GM23338 (cell line): Measurements from ENCODE around the gene ATP8B4. TPM values are rescaled to one million over a fixed set of nuclear protein-coding genes. Genes with fewer than 3 reads are reported as not detected.
A peak's percentile ranks its signal among the peaks of the same experiment; 100 is the strongest.

Source experiments
- ATAC-seq: fragments of 200-7000 bp; cut with Tn5 transposase; 3 replicates; pipeline ENCODE4 v1.9.1; 2020
- DNase-seq: peaks from one replicate; pipeline ENCODE4 v3.0.0-alpha.2; 2015; ENCODE audit warnings: low spot score
- H2AFZ ChIP-seq: fragments of 200-600 bp; sonication (generic); 2 replicates; pipeline ENCODE4 v1.8.0; 2016; ENCODE audit warnings: antibody characterized with exemption, mild to moderate bottlenecking, moderate library complexity
- H3F3A ChIP-seq: fragments of 200-600 bp; sonication (generic); replicated peaks from 2 replicates; pipeline ENCODE4 v1.8.0; 2017; ENCODE audit warnings: antibody characterized with exemption, mixed run types, low read depth
- H3K27ac ChIP-seq: fragments of 200-600 bp; sonication (generic); 2 replicates; pipeline ENCODE4 v1.6.1; 2016; ENCODE audit warnings: low read depth
- H3K27me3 ChIP-seq: fragments of 200-600 bp; sonication (generic); 2 replicates; pipeline ENCODE4 v1.8.0; 2016; ENCODE audit warnings: mild to moderate bottlenecking, mixed run types, moderate library complexity; ENCODE audit not compliant: insufficient read depth
- H3K36me3 ChIP-seq: fragments of 200-600 bp; sonication (generic); 2 replicates; pipeline ENCODE4 v1.8.0; 2016; ENCODE audit warnings: mild to moderate bottlenecking; ENCODE audit not compliant: insufficient read depth
- H3K4me1 ChIP-seq: fragments of 200-600 bp; sonication (generic); 2 replicates; pipeline ENCODE4 v1.8.0; 2016; ENCODE audit warnings: mild to moderate bottlenecking, moderate library complexity; ENCODE audit not compliant: insufficient read depth
- H3K4me2 ChIP-seq: fragments of 200-600 bp; sonication (generic); 2 replicates; pipeline ENCODE4 v1.7.1; 2017; ENCODE audit warnings: mixed run types
- H3K4me3 ChIP-seq: fragments of 200-600 bp; sonication (generic); 2 replicates; pipeline ENCODE4 v1.6.1; 2016; ENCODE audit warnings: mixed run types
- H3K79me2 ChIP-seq: fragments of 200-600 bp; sonication (generic); replicated peaks from 2 replicates; pipeline ENCODE4 v1.8.0; 2017; ENCODE audit warnings: mild to moderate bottlenecking; ENCODE audit not compliant: insufficient read depth
- H3K9me2 ChIP-seq: fragments of 200-600 bp; sonication (generic); 2 replicates; pipeline ENCODE4 v1.8.0; 2017; ENCODE audit not compliant: insufficient read depth
- H4K20me1 ChIP-seq: fragments of 200-600 bp; sonication (generic); replicated peaks from 2 replicates; pipeline ENCODE4 v1.8.0; 2017; ENCODE audit warnings: mild to moderate bottlenecking; ENCODE audit not compliant: insufficient read depth
- H3K27ac Mint-ChIP-seq: 2 replicates; pipeline ENCODE4 v1.8.0; 2020; ENCODE audit warnings: inconsistent platforms, mild to moderate bottlenecking, moderate library complexity, mixed read lengths
- H3K27me3 Mint-ChIP-seq: 3 replicates; pipeline ENCODE4 v1.8.0; 2022; ENCODE audit warnings: low read depth, mild to moderate bottlenecking, moderate library complexity, mixed read lengths, inconsistent platforms; ENCODE audit not compliant: insufficient read depth, poor library complexity
- H3K36me3 Mint-ChIP-seq: 3 replicates; pipeline ENCODE4 v1.8.0; 2021; ENCODE audit warnings: low read depth, mild to moderate bottlenecking, inconsistent platforms, moderate library complexity, mixed read lengths
- H3K4me1 Mint-ChIP-seq: 3 replicates; pipeline ENCODE4 v1.8.0; 2020; ENCODE audit warnings: mild to moderate bottlenecking, inconsistent platforms, mixed read lengths
- H3K4me3 Mint-ChIP-seq: 3 replicates; pipeline ENCODE4 v1.8.0; 2021; ENCODE audit warnings: moderate library complexity, mild to moderate bottlenecking, inconsistent platforms, mixed read lengths
- H3K9me3 Mint-ChIP-seq: 3 replicates; pipeline ENCODE4 v1.8.0; 2020; ENCODE audit warnings: moderate library complexity, mild to moderate bottlenecking, inconsistent platforms, mixed read lengths
- CREB1 ChIP-seq: fragments of 250-450 bp; sonication (Bioruptor Pico); IDR thresholded peaks from 2 replicates; pipeline ENCODE4 v1.5.0; 2020; ENCODE audit warnings: low read depth, mild to moderate bottlenecking, moderate library complexity
- ETS1 ChIP-seq: IDR thresholded peaks from 2 replicates; pipeline ENCODE4 v1.6.1; 2016; ENCODE audit warnings: antibody characterized with exemption
- EZH2phosphoT487 ChIP-seq: fragments of 200-600 bp; sonication (generic); IDR thresholded peaks from one replicate; pipeline ENCODE4 v1.8.1; 2018; ENCODE audit warnings: antibody characterized with exemption; ENCODE audit not compliant: unreplicated experiment
- JUNB ChIP-seq: IDR thresholded peaks from one replicate; pipeline ENCODE4 v1.6.1; 2016; ENCODE audit warnings: antibody characterized with exemption; ENCODE audit not compliant: unreplicated experiment
- NANOG ChIP-seq: IDR thresholded peaks from 2 replicates; pipeline ENCODE4 v1.6.1; 2016; ENCODE audit warnings: antibody characterized with exemption, borderline replicate concordance
- POLR2AphosphoS5 ChIP-seq: IDR thresholded peaks from 2 replicates; pipeline ENCODE4 v1.6.1; 2016; ENCODE audit warnings: antibody characterized with exemption, low read depth
- REST ChIP-seq: IDR thresholded peaks from one replicate; pipeline ENCODE4 v1.6.1; 2018; ENCODE audit warnings: antibody characterized with exemption; ENCODE audit not compliant: unreplicated experiment
- STAT1 ChIP-seq: IDR thresholded peaks from one replicate; pipeline ENCODE4 v1.6.1; 2016; ENCODE audit warnings: antibody characterized with exemption; ENCODE audit not compliant: unreplicated experiment
- ZNF114 ChIP-seq: fragments of 250-450 bp; sonication (Bioruptor Pico); IDR thresholded peaks from 2 replicates; pipeline ENCODE4 v1.5.0; 2020; ENCODE audit warnings: mild to moderate bottlenecking, moderate library complexity
- ZNF331 ChIP-seq: fragments of 250-450 bp; sonication (Bioruptor Pico); IDR thresholded peaks from 2 replicates; pipeline ENCODE4 v1.5.0; 2020; ENCODE audit warnings: low read depth, mild to moderate bottlenecking, moderate library complexity
- ZNF462 ChIP-seq: fragments of 250-450 bp; sonication (Bioruptor Pico); IDR thresholded peaks from 2 replicates; pipeline ENCODE4 v1.5.0; 2020; ENCODE audit warnings: mild to moderate bottlenecking, moderate library complexity
- polyA plus RNA-seq: library from polyadenylated mRNA; unstranded; fragments of >200 nt; fragmentation: Nextera tagmentation; extraction: Ambion mirVana; gene quantifications from 2 replicates; pipeline ENCODE4 v1.2.1, GENCODE V29; 2016
- total RNA-seq: library from RNA; depleted of rRNA; stranded (reverse); fragments of >200 nt; shearing (Covaris generic); gene quantifications from 2 replicates; pipeline ENCODE4 v1.2.3, GENCODE V29; 2014

ATP8B4 gene
- total and polyA plus RNA-seq, 2 experiments from 2014 or later, result 0.24 TPM; not detected in 1

- TF ChIP-seq ZNF462 (CRISPR knock-in tag), result no peak
- no peak for TF ChIP-seq POLR2AphosphoS5
- no peak for TF ChIP-seq NANOG
Measured at GRCh38 chr15:50059203-50059772, 59.7 kb downstream of the ATP8B4 start (continued).

- Mint-ChIP-seq H3K9me3 (no peaks in the 10 kb centered on the region; the same call in 2 of the 3 replicates), H3K4me1 (peaks cover 27% of the 10 kb centered on the region), H3K4me3 (no peak overlapping the region), H3K27me3 (peaks cover 3% of the 10 kb centered on the region), H3K36me3 (no peaks in the 10 kb centered on the region), H3K27ac (no peak overlapping the region)
- Histone ChIP-seq H3F3A (no peaks in the 10 kb centered on the region), H3K4me3 (no peak overlapping the region), H3K9me2 (no peaks in the 10 kb centered on the region), H3K4me1 (peaks cover 12% of the 10 kb centered on the region), H3K36me3 (no peaks in the 10 kb centered on the region), H3K4me2 (no peak overlapping the region), H4K20me1 (no peaks in the 10 kb centered on the region), H2AFZ (0 out of 2 replicates have a peak overlapping the region, but pooled peaks have one; percentile 4), H3K27ac (no peak overlapping the region), H3K27me3 (no peaks in the 10 kb centered on the region), H3K79me2 (no peaks in the 10 kb centered on the region)
- no peak for ATAC-seq
- no peak for DNase-seq
- TF ChIP-seq CREB1 (CRISPR knock-in tag) (no peak), JUNB (no peak), NANOG (no peak), STAT1 (no peak), REST (no peak), ZNF114 (CRISPR knock-in tag) (no peak), ZNF331 (no peak), ETS1 (no peak), EZH2phosphoT487 (no peak), POLR2AphosphoS5 (no peak)
Measured at GRCh38 chr15:50057905-50058639, 61.0 kb downstream of the ATP8B4 start.
